ENCODE data around the gene MYO18A. TPM values are rescaled to one million over a fixed set of nuclear protein-coding genes. Genes with fewer than 3 reads are reported as not detected.
"Not testable (repeated sequence)": the region's sequence is repeated elsewhere in the genome, so short reads cannot be mapped to it uniquely, and the experiment has no call there.

Gene MYO18A
- polyA plus RNA-seq, 1 donor (not counting 4 experiments of a cell fraction or from before 2014, with no cell fraction given), result 20.0 TPM

GRCh38 chr17:29147682-29148081, 32.5 kb downstream of the MYO18A start:
- no peak overlapping the region for H3K4me2 ChIP-seq (ENCODE audit: control insufficient read depth, extremely low read depth, insufficient read depth, low read depth, low read length)
- peaks cover 2 to 15% of the 10 kb centered on the region in 2 experiments for H3K36me3 ChIP-seq (ENCODE audit: control insufficient read depth in 2 of 2, extremely low read depth in 1 of 2, insufficient read depth in 2 of 2, low read length in 2 of 2)
- TF ChIP-seq CTCF (optimal IDR thresholded peaks at IDR 0.05 in 1 of 3, IDR thresholded peaks at IDR 0.05 in 1 of 3, conservative IDR thresholded peaks at IDR 0.05 in 1 of 3; ENCODE audit: extremely low read depth in 1 of 3, insufficient read depth in 2 of 3, low read length in 3 of 3) (no peak), EZH2 (IDR thresholded peaks at IDR 0.05; ENCODE audit: low read length) (no peak)
- DNase-seq (ENCODE audit: low read depth, low spot score), result no peak
- no peak for FAIRE-seq
- no peaks in the 10 kb centered on the region for H3K9me3 ChIP-seq (ENCODE audit: control insufficient read depth, low read depth, low read length)
- H2AFZ ChIP-seq (ENCODE audit: control insufficient read depth, low read length), result no peak overlapping the region
- no peaks in the 10 kb centered on the region for H3K27me3 ChIP-seq (ENCODE audit: control insufficient read depth, extremely low read depth, insufficient read depth, low read length)
- peaks cover 49% of the 10 kb centered on the region for H3K79me2 ChIP-seq (ENCODE audit: control insufficient read depth, insufficient read depth, low read length)
- no peaks in the 10 kb centered on the region for H4K20me1 ChIP-seq (ENCODE audit: control insufficient read depth, extremely low read depth, insufficient read depth, low read length)
- no peaks in the 10 kb centered on the region for H3K9me1 ChIP-seq (ENCODE audit: control insufficient read depth, extremely low read depth, insufficient read depth, low read length)
- dilution Hi-C loops (cut with MboI; ENCODE audit: extremely low pct_ligation_motif_present, low sequenced_read_pairs), result no loop called here
- H3K27ac ChIP-seq (ENCODE audit: control insufficient read depth, insufficient read depth, low read length), result peak overlapping the region; percentile 42
- no peak overlapping the region for H3K4me3 ChIP-seq (ENCODE audit: control insufficient read depth in 2 of 3, extremely low read depth in 1 of 3, insufficient read depth in 2 of 3, low read depth in 1 of 3, low read length in 3 of 3)
- peaks cover 72% of the 10 kb centered on the region for H3K4me1 ChIP-seq (ENCODE audit: control insufficient read depth, extremely low read depth, insufficient read depth, low read length)
- H3K9ac ChIP-seq (ENCODE audit: control insufficient read depth, extremely low read depth, insufficient read depth, low read length), result no peak overlapping the region

GRCh38 chr17:29147228-29147627, 33.0 kb downstream of the MYO18A start:
- peak overlapping the region; percentile 42 for H3K27ac ChIP-seq (ENCODE audit: control insufficient read depth, insufficient read depth, low read length)
- dilution Hi-C loops (cut with MboI; ENCODE audit: extremely low pct_ligation_motif_present, low sequenced_read_pairs); H4K20me1 ChIP-seq (ENCODE audit: control insufficient read depth, extremely low read depth, insufficient read depth, low read length); H3K9me3 ChIP-seq (ENCODE audit: control insufficient read depth, low read depth, low read length); H3K4me2 ChIP-seq (ENCODE audit: control insufficient read depth, extremely low read depth, insufficient read depth, low read depth, low read length); H3K27me3 ChIP-seq (ENCODE audit: control insufficient read depth, extremely low read depth, insufficient read depth, low read length); H3K4me3 ChIP-seq (ENCODE audit: control insufficient read depth in 2 of 3, extremely low read depth in 1 of 3, insufficient read depth in 2 of 3, low read depth in 1 of 3, low read length in 3 of 3); FAIRE-seq; H3K9ac ChIP-seq (ENCODE audit: control insufficient read depth, extremely low read depth, insufficient read depth, low read length); H2AFZ ChIP-seq (ENCODE audit: control insufficient read depth, low read length); DNase-seq (ENCODE audit: low read depth, low spot score); H3K9me1 ChIP-seq (ENCODE audit: control insufficient read depth, extremely low read depth, insufficient read depth, low read length): not testable (repeated sequence)
- peaks cover 72% of the 10 kb centered on the region for H3K4me1 ChIP-seq (ENCODE audit: control insufficient read depth, extremely low read depth, insufficient read depth, low read length)
- peaks cover 2 to 15% of the 10 kb centered on the region in 2 experiments for H3K36me3 ChIP-seq (ENCODE audit: control insufficient read depth in 2 of 2, extremely low read depth in 1 of 2, insufficient read depth in 2 of 2, low read length in 2 of 2)
- peaks cover 50% of the 10 kb centered on the region for H3K79me2 ChIP-seq (ENCODE audit: control insufficient read depth, insufficient read depth, low read length)

GRCh38 chr17:29146369-29146972, 33.7 kb downstream of the MYO18A start:
- Histone ChIP-seq H3K4me3 (ENCODE audit: control insufficient read depth in 2 of 3, extremely low read depth in 1 of 3, insufficient read depth in 2 of 3, low read depth in 1 of 3, low read length in 3 of 3) (no peak overlapping the region), H3K79me2 (ENCODE audit: control insufficient read depth, insufficient read depth, low read length) (peaks cover 50% of the 10 kb centered on the region)

More at GRCh38 chr17:29146369-29146972, 33.7 kb downstream of the MYO18A start:
- TF ChIP-seq EZH2 (IDR thresholded peaks at IDR 0.05; ENCODE audit: low read length), result no peak
- TF ChIP-seq CTCF (optimal IDR thresholded peaks at IDR 0.05 in 1 of 3, IDR thresholded peaks at IDR 0.05 in 1 of 3, conservative IDR thresholded peaks at IDR 0.05 in 1 of 3; ENCODE audit: extremely low read depth in 1 of 3, insufficient read depth in 2 of 3, low read length in 3 of 3), result no peak
- no peaks in the 10 kb centered on the region for H3K9me3 ChIP-seq (ENCODE audit: control insufficient read depth, low read depth, low read length)
- peaks cover 3% of the 10 kb centered on the region for H3K9me1 ChIP-seq (ENCODE audit: control insufficient read depth, extremely low read depth, insufficient read depth, low read length)
- H3K9ac ChIP-seq (ENCODE audit: control insufficient read depth, extremely low read depth, insufficient read depth, low read length), result no peak overlapping the region
- peaks cover 65% of the 10 kb centered on the region for H3K4me1 ChIP-seq (ENCODE audit: control insufficient read depth, extremely low read depth, insufficient read depth, low read length)
- dilution Hi-C loops (cut with MboI; ENCODE audit: extremely low pct_ligation_motif_present, low sequenced_read_pairs), result no loop called here
- H2AFZ ChIP-seq (ENCODE audit: control insufficient read depth, low read length), result no peak overlapping the region
- DNase-seq (ENCODE audit: low read depth, low spot score), result no peak
- no peak overlapping the region for H3K4me2 ChIP-seq (ENCODE audit: control insufficient read depth, extremely low read depth, insufficient read depth, low read depth, low read length)
- H3K27ac ChIP-seq (ENCODE audit: control insufficient read depth, insufficient read depth, low read length), result peak overlapping the region; percentile 42
- FAIRE-seq, result no peak
- peaks cover 4 to 15% of the 10 kb centered on the region in 2 experiments for H3K36me3 ChIP-seq (ENCODE audit: control insufficient read depth in 2 of 2, extremely low read depth in 1 of 2, insufficient read depth in 2 of 2, low read length in 2 of 2)
- H3K27me3 ChIP-seq (ENCODE audit: control insufficient read depth, extremely low read depth, insufficient read depth, low read length), result no peaks in the 10 kb centered on the region
- no peaks in the 10 kb centered on the region for H4K20me1 ChIP-seq (ENCODE audit: control insufficient read depth, extremely low read depth, insufficient read depth, low read length)

Measured in keratinocyte (primary cell).